HG02870 (cell line): ENCODE measurements around the gene LIG3.
"Not testable (repeated sequence)": the region's sequence is repeated elsewhere in the genome, so short reads cannot be mapped to it uniquely, and the experiment has no call there.

Source experiments
- ATAC-seq: cut with Tn5 transposase; IDR thresholded peaks from one replicate; pipeline ENCODE4 v1.9.1; 2021; ENCODE audit warnings: mild to moderate bottlenecking, moderate library complexity; ENCODE audit not compliant: unreplicated experiment

LIG3 gene

DNA sequence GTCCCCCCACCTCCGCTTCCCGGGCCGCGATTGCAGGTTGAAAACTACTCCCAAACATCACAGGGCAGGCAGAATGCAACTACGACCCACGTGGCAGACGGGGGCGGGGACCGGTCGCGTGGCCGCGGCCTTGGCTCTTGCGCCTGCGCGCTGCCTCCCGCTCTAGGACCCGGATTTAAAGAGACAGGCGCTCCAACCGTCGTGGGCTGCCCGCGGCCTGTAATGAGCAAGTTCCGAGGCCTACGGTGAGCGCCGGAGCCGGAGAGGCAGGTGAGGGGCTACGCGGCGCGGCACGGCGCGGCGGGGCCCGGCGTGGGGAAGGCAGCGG, at the start of gene LIG3:
LIG3 (plus strand) TSS at position 160 of the 328 bp plus-strand sequence. CDS start 2,494 bp downstream, outside the sequence.
- ATAC-seq: peak; percentile 73

DNA sequence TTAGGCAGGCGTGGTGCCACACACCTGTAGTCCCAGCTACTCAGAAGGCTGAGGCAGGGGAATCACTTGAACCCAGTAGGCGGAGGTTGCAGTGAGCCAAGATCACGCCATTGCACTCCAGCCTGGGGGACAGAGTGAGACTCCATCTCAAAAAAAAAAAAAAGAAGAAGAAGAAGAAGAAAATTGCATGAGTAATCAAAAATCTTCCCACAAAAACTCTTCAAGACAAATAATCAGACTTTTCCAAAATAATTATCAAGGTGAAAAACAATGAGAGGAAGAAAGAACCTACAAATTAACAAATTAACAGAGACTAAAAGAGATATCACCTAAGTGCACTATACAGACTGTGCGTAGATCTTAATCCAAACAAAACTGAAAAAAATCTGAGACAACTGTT, 29.5 kb upstream of the LIG3 start:
- not testable (repeated sequence) for ATAC-seq

DNA sequence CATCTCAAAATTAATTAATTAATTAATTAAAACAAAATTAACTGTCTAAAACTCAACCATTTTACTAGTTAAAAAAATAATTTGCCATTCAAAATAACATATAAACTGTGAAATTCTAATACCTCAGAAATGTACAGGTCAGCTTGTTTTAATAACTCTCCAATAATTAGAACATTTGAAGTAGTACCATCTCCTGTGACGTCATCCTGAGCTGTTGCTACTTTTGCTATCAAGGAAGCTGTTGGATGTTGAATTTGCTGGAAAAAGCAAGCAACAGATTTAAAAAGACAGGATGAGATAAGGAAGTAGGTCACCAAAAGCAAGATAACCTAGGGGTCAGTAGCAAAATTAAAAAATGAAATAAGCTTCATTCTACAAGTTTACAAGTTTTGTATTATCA, 21.9 kb upstream of the LIG3 start:
- ATAC-seq: no peak

DNA sequence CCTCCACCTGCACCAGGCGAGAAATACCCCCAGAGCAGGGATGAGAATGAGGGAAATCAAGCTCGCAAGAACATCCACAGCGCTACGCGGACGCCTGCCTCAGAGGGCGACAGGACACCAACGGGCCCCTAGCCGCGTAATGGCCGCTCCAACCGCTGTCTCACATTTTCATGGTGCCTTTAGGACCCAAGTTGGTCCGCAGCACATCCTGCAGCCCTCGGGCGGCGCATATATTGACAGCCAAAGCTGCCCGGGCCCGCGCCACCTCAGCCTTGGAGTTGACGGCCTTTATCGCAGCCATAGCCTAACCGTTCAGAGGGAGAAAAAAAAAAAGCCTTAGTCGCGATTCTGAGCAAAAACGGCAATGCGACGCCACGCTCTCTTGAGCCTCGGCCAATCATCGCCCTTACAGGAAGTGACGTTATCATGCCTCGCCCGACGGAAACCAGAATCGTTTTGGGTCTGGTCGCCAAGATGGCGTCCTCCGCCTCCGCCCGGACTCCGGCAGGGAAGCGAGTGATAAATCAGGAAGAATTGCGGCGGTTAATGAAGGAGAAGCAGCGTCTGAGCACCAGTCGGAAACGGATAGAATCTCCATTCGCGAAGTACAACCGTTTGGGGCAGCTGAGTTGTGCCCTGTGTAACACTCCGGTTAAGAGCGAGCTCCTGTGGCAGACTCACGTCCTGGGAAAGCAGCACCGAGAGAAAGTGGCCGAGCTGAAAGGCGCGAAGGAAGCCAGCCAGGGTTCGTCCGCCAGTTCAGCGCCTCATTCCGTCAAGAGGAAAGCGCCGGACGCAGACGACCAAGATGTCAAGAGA, 19.0 kb upstream of the LIG3 start, which contains the start of the genes CCT6B and ZNF830:
CCT6B (minus strand) TSS at position 368 of the 819 bp plus-strand sequence; CDS start at position 301, 67 bp downstream.
ZNF830 (plus strand) TSS at position 448 of the 819 bp plus-strand sequence; CDS start at position 475, 27 bp downstream.
- ATAC-seq: peak; percentile 94

DNA sequence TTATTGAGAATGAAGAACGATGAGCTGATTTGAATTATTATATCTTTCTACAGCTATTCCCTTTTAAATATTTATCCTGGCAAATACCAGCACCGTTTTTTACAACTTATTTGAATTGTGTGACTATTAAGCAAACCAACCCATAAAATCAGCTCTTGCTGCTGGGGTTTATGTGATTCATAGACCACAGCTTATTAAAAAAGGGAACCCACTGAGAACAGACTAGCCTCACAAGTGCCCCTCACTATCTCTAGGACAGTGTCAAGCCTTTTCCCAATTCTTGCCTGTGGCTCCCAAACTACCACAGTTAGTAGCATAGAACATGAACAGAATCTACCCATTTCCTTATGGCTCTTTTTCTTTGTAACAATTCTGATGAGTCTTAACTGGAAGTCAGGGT, 6.1 kb upstream of the LIG3 start:
- no peak for ATAC-seq

DNA sequence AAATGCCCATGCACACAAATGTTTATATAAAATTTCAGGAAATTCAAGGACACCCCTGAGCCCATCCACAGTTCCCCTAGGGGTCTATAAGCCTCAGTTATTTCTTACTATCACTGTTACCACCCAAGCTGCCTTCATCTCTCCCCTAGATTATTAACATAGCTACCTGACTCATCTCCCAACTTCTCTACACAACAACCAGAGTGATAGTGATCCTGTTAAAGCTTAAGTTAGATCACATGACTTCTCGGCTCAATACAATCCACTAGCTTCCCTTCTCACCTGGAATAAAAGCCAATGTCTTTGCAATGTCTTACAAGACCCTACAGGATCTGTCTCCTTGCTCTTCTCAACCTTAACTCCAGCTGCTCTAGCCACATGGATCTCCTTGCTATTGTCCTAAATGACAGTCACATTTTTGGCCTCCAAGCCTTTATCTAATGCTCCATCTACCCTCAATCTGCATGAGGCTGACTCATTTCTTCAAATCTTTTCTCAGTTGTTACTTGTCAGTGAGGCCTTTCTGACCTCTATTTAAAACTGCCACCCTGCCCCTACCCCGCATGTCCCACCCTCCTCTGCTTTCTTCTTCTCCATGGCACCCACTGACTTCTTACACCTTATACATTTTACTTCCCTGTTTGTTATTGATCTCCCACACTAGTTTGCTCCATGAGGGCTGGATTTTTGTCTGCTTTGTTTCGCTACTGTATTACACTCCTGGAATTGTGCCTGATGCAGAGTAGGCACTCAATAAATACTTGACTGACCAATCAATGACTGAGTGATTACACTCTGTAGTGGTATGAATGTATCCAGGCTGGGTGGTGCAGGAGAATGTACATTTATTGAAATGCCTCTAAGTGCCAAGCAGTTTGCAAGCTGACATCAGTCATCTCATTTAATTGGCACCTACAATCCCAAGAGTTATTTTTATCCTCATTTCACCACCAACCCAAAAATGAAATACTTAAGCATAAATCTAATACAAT, 5.2 kb upstream of the LIG3 start:
- ATAC-seq: no peak

DNA sequence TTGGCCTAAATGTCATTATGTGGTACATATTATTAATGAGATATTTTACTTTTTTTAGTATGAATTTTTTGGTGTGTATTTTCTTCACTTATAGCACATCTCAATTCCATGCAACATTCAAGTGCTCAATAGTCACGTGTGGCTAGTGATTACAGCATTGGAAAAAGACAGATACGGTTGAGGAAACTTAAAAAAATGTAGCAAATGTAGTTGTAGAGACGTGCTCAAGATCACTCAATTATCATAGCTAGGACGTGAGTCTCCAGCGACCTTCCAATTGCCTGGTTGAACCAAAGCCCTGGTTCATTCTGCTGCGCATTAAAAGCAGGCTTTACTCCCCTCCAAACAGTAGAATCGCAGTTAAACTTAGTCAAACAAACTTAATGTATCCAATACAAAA, 1.2 kb upstream of the LIG3 start:
- ATAC-seq: no peak

DNA sequence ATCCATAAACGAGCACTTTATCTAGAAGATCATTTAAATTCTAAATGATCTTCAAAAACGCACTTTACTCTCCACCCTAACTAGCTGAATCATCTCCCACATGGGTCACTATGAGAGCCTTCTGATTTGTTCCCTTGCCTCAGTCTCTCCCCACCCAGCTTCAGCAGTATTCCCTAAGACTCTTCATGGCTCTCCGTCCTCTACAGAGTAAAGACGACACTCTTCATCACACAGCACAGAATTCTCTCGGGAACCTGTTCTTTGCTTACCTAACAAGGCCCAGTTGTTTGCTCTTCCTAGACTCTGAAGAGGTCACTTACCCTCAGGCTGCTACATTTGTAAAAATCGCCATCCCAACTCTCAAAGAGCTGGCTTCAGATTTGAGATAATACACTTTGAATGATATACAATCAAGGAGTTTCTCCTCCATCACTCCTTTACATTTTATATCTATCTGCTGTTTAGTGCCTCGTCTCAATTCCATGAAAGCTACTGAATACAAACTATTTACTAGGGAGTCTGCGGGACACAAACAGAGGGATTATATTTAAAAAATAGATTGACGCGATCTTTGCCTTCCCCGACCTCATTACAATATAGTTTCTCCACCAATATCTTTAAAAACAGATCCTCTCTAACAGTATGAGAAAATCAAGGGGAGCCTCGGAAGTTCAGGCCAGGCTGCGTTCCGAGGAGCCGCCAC, 511 bp upstream of the LIG3 start:
- ATAC-seq: no peak

DNA sequence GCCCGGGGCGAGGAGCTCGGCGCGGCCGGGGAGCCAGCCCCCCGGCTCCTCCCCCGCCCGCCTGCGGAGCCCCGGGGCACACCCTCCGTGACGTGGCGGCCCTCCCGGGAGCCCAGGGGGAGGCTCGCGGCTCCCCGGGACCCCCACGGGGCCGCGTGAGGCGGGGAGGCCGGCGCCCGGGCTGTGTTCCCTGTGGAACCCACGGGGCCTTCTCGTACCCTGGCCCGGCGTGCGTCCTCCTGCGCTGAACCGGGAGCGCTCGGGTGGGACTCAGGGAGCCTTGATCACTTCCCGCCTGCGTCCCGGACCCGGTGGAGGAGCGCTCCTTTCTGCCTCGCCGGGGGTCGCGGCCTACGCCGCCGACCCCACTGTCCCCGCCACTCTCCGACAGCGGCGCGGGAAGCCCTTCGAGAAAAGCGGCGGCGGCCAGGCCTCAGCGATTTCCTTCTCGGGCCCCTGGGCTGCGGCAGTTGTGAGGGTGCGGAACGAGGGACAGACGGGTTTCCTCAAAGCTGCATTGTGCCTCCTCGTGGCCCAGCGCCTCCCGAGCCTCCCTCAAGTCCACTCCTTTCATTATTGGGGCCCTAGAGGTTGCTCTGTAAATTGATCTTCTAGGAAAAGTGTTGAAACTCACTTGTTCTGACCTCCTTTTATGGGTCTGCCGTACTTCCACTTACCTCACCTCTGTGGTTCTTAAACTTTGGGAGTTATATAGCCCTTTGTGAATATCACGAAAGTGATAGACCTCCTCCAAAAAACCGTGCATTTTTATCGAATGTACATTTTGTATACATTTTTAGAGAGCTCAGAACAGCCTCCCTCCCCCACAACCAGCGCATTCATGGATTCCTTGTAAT, 597 bp downstream of the LIG3 start:
- peak; percentile 78 for ATAC-seq

DNA sequence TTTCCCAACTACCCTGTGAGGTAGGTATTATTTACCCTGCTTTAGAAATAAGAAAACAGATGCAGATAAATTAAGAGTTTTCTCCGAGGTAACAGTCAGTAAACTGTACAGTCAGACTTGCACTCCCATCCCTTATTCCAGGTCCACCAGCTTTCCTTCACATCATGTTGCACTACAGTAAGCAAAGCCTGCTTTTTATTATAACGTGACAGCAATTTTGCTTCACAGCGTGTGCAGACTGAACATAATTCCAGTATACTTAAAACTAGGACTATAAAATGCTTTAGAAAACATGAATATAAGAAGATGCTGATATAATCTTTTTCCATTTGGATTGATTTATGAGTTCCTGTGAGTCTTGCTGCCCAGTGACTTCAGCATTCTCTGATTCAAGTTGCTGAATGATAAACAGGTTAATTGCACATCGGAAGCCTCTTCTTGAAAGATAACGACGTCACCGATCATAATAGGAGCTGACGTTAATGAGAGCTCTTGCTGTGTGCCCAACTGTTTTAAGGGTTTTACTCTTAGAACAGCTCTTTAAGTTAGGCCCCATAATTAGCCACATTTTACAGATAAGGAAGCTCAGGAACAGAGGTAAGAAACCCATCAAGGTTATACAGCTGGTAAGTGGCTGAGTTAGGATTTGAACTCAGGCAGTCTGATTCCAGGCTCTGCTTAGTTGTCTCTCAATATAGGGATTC, 1.4 kb downstream of the LIG3 start:
- no peak for ATAC-seq

DNA sequence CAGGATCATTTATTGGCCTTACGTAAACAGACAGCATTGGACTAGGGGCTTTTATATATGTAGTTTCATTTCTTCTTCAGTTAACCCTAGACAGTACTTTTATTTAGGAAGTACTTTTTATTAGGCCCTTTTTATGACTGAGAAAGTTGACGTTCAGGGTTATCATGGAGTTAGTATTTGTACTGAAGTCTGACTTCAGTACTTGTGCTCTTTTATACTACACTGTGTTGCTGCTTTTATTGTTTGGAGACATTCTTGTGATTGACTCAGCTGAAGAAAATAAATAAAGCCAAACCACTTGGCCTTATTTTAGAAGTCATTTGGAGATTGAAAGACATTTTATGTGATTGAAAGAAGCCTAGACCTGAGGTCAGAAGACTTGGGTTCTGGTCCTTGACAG, 6.9 kb downstream of the LIG3 start:
- ATAC-seq: no peak

DNA sequence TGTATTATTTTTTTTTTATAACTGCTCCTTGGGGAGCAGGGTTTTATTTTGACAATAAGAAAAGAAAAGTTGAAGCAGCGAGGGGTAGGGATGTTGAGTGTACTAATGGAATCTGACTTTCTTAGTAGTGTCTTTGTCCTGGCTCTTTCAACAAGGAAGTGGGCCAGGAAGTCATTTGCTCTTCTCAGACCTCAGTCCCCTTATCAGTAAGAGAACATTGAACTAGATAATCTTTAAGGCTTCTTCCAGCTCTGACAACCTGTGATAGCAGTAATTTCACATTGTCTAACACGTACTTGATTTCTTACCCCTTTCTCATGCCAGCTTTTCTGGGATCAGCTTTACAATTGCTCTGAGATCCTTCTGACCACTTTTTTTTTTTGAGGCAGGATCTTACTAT, 8.3 kb downstream of the LIG3 start:
- no peak for ATAC-seq

DNA sequence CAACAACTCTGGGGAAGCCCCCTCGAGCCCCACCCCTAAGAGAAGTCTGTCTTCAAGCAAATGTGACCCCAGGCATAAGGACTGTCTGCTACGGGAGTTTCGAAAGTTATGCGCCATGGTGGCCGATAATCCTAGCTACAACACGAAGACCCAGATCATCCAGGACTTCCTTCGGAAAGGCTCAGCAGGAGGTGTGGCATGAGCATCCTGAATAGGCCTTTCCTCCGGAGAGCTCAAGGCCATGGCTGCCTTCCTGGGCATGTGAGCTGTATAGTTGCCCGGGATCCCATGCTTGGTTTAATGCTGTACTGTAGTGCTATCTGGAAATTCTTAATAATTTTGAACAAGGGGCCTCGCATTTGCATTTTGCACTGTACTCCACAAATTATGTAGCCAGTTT, 9.2 kb downstream of the LIG3 start:
- no peak for ATAC-seq

DNA sequence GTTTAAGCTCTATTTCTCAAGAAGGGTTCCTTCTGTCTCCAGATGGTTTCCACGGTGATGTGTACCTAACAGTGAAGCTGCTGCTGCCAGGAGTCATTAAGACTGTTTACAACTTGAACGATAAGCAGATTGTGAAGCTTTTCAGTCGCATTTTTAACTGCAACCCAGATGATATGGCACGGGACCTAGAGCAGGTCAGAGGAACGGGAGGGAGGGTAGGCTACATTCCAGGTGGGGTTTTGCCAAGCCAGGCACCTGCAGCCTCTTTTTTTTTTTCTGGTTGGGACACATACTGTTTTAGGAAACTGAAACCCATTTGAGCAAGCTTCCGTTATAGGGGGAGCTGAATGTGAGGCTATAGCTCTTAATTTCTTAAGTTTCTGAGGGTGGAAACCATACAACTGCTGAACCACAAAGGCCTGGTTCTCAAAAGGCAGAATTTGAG, 10.6 kb downstream of the LIG3 start:
- ATAC-seq: no peak

DNA sequence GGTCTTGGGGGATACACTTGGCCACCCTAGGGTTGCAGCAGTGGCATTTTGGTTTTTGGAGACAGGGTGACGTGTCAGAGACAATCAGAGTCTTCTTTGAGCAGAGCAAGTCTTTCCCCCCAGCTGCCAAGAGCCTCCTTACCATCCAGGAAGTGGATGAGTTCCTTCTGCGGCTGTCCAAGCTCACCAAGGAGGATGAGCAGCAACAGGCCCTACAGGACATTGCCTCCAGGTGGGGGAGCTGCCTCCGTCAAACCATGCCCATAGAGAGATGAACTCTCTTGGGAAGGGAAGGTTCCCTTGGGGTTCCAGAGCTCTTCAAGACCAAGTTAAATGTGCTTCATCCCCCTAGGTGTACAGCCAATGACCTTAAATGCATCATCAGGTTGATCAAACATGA, 11.3 kb downstream of the LIG3 start:
- no peak for ATAC-seq

DNA sequence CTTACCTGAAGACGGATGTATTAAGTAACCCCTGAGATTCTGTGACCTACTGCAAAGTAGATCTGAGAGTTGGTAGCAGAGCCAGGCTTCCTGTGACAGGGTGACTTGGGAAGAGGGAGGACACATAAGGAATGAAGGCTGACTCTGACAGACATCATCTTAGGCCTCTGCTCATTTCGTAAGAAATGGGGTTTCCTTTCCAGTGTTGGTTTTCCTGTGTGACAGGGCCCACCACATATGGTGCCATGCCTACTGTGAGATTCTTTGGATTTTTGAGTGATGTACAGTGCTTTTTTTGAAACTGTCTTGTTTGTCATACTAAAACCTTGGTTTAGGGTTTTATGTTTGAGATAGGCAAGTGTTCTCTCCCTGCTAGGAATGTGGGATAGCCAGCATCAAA, 12.7 kb downstream of the LIG3 start:
- ATAC-seq: no peak

DNA sequence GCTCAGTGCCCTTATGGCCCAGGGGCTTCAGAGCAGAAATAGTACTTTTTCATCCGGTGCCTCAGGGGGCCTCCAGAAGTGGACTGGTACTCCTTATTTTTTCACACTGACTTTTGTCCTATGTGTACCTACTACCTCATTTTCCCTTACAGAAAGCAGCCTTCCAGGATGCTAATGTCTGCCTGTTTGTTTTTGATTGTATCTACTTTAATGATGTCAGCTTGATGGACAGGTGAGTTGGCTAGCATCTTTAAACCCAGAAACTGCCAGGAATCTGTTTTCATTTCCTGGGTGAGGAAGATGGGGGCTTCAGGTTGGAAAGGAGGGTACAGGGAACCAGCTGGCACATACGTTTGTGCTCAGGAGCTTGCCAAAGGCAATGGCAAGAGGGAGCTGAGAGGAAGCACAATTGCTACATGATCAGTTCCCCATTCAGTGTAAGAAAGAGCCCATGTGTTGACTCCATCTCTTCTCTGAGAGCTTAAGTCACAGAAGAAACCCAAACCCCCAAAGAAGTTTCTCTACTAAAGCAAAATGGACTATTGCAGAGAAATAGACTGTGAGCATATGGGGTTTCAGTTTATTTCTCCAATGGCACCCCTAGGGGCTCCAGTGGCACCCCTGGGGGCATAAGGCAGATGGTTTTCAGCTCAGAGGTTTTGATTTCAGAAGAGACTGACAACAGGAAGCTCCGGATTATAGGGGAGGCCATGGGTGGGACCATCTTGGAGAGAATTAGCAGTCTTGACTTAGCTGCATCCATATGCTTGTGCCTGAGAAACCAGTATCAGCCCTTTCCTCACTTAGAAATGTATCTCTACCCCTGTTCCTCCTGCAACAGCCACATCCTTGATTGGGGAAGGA, 16.3 kb downstream of the LIG3 start:
- ATAC-seq: no peak

DNA sequence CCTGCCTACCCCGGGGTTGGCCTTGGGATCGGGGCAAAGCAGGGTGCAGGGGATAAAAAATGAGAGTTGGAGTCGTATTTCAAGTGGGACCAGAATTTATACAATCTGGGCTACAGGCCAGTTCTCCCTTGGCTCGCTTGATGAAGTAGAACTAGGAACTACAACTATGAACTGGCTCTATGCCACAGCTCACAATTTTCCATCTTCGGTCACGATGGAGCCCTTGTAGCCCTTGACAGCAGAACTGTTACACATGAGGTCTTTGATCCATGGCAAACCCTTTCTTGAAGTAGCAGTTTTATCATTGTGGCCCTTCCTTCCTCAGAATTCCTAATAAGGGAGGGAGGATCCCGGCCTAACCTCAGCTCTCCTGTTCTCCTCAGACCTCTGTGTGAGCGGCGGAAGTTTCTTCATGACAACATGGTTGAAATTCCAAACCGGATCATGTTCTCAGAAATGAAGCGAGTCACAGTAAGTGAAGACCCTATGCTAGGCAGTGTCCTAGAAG, 17.1 kb downstream of the LIG3 start:
- ATAC-seq: no peak
